Fibroblast of upper back skin (primary cell): ENCODE measurements around the gene BST1.
"Not testable (repeated sequence)": the region's sequence is repeated elsewhere in the genome, so short reads cannot be mapped to it uniquely, and the experiment has no call there.

Experiments used
- DNase-seq: peaks from one replicate; pipeline ENCODE4 v3.0.0-alpha.2; 2013

Gene BST1

GRCh38 chr4:15753081-15753480 lies 50.2 kb downstream of the BST1 start:
- DNase-seq, result no peak

GRCh38 chr4:15753786-15754185 lies 50.9 kb downstream of the BST1 start:
- DNase-seq, result peak; percentile 26

DNA sequence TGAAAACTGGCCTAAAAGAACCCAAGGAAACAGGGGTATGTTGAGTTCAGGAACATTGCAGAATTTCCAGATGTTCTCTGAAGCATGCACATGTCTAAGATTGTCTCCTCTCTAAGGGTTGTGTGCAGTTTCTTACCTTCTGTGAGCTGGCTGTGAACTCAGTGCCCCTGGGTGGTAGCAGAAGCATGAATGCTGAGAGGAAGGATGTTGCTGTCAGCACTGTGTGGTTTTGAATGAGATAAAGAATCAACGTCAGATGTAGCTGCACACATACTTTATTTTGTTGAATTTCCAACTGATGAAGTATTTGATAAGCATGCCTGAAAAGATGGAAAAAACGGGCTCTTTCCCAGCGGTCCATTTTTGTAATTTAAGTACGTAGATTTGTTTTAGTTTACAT lies 51.5 kb downstream of the BST1 start:
- peak; percentile 57 for DNase-seq

- DNase-seq, result peak; percentile 8
Measured at GRCh38 chr4:15755321-15756155, 52.7 kb downstream of the BST1 start.

DNA sequence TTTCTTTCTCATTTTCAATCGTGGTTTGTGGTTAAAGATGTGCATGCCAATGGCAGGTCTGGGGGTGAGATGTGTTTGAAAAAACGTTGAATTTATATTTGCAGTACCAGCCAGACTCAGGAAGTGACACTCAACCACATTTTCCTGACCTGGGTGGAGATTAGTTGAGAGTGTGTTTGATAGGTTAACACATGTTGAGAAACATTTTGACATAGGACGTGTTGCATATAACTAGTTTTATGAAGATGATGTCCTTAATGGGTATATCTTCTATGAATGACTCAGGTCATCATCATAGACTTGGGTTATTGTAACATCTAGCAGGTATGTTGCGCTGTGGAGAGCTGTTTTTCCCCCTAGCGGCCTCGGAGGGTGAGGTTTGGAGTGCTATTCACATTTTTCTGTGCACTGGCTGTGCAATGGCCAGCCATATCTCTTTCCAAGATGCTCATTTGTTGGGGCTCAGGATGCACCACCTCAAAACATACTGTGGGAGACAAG lies 53.5 kb downstream of the BST1 start:
- peak; percentile 20 for DNase-seq

DNA sequence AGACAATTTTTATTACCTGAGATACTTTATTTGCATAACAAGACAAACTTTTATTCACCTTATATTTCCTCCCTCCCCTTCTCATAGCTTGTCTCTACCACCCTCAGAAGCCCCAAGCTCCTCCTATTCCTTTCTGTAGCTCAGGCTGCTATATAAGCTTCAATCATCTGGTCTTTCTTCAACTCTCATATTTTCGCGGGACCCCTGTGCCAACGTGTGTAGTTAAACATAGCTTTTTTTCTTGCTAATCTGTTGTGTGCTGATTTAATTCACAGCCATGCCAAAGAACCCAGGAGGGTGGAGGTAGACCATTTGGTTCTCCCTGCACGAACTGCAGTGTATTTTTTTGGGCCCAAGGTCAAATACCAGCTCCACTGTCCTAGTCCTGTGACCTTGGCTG lies 54.2 kb downstream of the BST1 start:
- DNase-seq, result no peak

- DNase-seq, result no peak
Measured at GRCh38 chr4:15758294-15758693, 55.4 kb downstream of the BST1 start.

DNA sequence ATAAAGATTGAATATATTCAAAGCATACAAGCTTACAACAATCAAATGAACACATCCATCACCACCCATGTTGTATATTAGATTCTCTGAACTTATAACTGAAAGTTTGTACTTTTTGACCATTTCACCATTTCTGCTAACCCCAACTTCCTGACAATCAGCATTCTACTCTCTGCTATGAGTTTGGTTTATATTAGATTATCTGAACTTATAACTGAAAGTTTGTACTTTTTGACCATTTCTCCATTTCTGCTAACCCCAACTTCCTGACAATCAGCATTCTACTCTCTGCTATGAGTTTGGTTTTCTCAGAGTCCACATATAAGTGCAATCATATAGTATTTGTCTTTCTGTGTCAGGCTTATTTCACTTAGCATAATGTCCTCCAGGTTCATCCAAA lies 59.6 kb downstream of the BST1 start:
- DNase-seq, result not testable (repeated sequence)

GRCh38 chr4:15765391-15765790 lies 62.5 kb downstream of the BST1 start:
- DNase-seq, result no peak

- no peak for DNase-seq
Measured at GRCh38 chr4:15765910-15766697, 63.2 kb downstream of the BST1 start.

GRCh38 chr4:15766821-15767220 lies 64.0 kb downstream of the BST1 start:
- DNase-seq, result no peak

DNA sequence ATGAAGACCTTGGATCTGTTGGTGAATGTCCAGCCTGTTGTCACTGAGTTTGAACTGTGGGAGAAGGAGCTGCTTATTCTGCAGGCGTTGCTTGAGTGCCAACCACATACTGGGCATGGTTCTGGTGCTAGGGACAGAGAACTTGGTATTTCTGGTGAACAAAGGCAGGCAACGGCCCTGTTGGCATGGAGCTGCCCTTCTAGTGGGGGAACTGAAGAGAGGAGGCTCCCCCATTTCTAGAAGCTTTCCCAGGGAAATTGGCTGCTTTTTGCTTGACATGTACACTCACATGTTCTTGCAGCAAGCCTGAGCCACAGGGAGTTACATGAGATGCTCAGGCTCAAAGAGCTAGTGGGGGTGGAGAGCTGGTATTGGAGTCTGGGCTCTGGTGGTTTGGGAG lies 66.3 kb downstream of the BST1 start:
- no peak for DNase-seq

DNA sequence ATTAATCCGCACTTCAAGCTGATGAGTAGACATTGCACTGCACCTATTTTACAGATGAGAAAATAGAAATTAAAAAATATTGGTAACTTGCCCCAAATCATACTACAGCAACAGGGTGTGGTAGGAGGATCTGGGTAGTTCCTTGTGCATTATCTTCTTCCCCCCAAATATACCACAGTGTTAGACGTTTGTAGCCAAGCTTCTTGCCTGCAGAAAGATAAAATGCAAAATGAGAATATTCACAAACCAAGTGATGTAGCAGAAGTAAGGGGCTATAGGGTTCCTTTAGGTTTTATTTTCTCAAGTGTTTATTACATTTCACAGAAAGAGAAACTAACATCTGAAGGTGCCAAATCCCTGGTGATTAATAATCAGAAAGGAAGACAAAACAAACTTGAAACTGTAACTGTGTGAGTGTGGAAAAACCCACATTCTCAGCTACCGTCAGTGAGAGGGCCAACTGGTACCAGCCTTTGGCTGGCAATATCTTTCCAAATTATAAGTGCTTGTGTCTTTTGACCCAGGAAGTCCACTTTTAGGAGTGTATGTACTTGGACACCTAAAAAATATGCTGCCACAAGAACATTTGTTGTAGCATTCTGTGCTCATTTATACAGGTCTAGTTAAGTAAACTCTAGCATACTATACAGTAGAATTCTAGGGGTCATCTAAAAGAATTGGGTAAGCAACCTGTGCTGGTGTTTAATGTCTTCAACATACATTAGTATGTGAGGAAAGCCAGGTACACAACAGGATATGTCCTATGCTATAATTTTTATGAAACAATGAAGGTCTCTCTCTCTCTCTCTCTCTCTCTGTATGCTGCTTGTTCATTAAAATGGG lies 68.6 kb downstream of the BST1 start:
- DNase-seq, result no peak

DNA sequence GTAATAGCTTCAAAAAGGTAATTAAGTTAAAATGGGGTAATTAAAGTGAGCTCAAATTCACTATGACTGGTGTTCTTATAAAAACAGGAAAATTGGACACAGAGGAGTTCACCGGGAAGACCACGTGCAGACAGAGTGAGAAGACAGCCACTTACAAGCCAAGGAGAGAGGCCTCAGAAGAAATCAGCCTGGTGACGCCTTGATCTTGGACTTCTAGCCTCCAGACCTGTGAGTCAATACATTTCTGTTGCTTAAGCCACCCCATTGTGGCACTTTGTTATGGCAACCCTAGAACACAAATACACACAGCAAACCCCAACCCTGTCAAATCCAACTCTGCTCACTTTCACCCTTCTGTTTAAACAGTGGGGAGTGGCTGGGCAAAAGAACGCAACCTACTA lies 71.2 kb downstream of the BST1 start:
- DNase-seq, result no peak

DNA sequence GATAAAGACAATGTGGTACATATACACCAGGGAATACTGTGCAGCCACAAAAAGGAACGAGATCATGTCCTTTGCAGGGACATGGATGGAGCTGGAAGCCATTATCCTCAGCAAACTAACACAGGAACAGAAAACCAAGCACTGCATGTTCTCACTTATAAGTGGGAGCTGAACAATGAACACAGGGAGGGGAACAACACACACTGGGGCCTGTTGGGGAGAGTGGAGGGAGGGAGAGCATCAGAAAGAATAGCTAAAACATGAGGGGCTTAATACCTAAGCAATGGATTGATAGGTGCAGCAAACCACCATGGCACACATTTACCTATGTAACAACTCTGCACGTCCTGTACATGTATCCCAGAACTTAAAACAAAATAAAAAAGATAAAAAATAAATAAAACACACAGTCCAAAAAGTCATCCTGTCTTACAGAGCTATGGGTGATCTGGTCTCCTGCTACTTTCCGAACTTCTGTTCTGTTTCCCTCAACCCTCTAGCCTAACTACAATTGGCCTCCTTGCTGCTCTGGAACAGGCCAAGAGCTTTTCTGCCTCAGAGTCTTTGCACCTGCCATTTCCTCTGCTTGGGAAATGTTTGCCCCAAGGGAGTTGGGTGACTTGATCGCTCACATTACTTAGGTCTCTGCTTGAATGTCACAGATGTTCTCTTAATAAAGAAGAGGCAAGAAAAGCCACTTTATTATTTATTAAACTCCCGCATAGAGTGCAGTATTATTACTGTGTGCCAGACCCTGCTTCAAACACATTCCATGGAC lies 74.2 kb downstream of the BST1 start:
- DNase-seq, result no peak

DNA sequence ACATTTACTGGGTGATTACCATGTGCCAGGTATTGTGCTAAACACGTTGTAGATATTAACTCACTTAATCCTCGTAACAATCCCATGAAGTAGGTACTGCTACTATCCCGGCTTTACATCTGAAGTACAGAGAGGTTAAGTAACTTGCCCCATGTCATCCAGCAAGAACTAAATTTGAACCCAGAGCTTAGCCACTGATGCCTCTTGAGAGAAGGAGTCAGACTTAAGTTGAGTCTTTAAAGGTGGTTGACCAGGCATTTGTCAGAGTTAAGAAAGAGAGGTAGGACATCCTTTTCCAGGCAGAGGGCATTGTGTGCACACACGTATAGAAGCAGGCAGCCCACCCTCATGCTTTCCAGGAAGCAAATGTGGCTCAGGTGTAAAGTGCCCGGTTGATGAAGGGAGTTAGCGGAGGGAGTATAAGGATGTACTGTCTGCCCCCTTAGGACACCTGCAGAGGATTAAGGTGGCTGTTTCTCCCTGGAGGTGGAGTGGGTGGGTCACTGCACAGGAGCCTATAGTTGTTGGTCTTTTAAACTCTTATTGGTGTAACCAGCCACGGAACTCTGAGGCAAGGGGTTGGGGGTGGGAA lies 74.9 kb downstream of the BST1 start:
- no peak for DNase-seq

DNA sequence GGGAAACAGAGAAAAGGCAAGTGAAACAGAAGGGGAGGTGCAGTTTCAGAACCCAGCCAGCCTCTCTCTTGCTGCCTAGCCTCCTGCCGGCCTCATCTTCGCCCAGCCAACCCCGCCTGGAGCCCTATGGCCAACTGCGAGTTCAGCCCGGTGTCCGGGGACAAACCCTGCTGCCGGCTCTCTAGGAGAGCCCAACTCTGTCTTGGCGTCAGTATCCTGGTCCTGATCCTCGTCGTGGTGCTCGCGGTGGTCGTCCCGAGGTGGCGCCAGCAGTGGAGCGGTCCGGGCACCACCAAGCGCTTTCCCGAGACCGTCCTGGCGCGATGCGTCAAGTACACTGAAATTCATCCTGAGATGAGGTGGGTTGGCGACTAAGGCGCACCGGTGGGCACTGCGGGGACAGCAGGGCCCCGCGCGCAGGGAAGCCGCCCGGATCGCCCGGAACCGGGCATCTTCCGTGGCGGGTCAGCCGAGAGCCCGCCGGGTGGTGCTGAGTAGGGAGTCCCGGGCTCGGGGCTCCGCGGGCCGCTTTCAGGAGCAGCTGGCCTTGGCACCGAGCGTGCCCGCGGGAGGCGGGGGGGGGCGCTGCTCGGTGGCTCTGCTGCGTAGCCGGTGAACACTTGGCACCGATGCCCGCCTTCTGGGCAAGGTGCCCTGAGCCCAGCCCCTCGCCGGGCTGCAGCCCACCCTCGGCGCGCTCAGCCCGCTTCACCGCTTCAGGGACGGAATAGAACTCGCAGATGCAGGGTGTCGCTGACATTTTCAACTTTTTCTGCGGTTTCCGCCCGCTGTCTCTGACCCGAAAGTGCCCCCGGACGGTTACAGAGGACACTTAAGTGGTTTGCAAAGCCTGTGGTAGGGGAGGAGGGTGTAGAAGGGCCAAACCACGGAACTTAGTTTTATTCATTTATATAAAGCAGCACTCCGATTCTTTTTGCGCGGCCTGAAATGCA lies 75.7 kb downstream of the BST1 start, which contains the start of gene CD38:
TSS of gene CD38 (plus strand) at position 40 of the 953 bp plus-strand sequence. CDS start at position 127, 87 bp downstream.
- no peak for DNase-seq

GRCh38 chr4:15779306-15779705 lies 76.4 kb downstream of the BST1 start:
- DNase-seq, result peak; percentile 49

- no peak for DNase-seq
Measured at GRCh38 chr4:15779809-15780208, 76.9 kb downstream of the BST1 start.

DNA sequence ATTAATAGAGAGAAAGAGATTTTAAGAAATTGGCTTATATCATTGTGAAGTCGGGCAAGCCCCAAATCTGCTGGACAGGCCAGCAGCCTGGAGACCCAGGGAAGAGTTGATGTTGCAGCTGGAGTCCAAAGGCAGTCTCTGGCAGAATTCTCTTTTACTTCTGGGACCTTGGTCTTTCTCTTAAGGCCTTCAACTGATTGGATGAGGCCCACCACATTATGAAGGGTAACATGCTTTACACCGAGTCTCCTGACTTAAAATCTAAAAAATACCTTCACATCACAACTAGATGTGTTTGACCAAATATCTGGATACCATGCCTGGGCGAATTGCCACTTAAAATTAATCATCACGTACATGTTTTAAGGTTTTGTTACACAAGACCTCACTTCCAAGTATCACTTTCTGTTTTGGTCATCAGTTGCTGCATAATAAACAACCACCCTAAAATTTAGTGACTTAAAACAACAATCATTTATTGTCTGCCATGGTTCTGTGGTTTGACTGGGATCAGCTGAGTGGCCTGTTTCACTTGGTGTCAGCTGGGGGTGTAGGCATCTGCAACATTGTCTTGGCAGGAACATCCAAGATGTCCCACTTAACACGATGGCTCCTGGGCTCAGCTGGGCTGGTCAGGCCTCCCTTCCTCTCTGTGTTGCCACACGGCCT lies 78.7 kb downstream of the BST1 start:
- no peak for DNase-seq
